Brain microvascular endothelial cell (primary cell): ENCODE results near the gene SNX3.

Experiments used
- DNase-seq: peaks from one replicate; pipeline ENCODE4 v3.0.0-alpha.2; 2020
- H3K27ac ChIP-seq: fragments of 250-450 bp; sonication (Bioruptor Pico); 2 replicates; pipeline ENCODE4 v1.5.1; 2020; ENCODE audit warnings: mild to moderate bottlenecking, moderate library complexity
- H3K27me3 ChIP-seq: fragments of 250-450 bp; sonication (Bioruptor Pico); replicated peaks from 2 replicates; pipeline ENCODE4 v1.5.1; 2020; ENCODE audit warnings: mild to moderate bottlenecking
- H3K36me3 ChIP-seq: fragments of 250-450 bp; sonication (Bioruptor Pico); replicated peaks from 2 replicates; pipeline ENCODE4 v1.5.1; 2020; ENCODE audit warnings: mild to moderate bottlenecking
- H3K4me3 ChIP-seq: 2 replicates; pipeline ENCODE4 v1.5.1; 2011; ENCODE audit warnings: low read depth, mild to moderate bottlenecking, control low read depth, low read length, moderate library complexity
- in situ Hi-C: cut with HindIII; loops from 2 replicates; pipeline ENCODE4 v1.10.0; 2017; ENCODE audit warnings: low sequenced_read_pairs, low pct_ligation_motif_present
- TF ChIP-seq, protein P1 (sequence below): IDR thresholded peaks from 2 replicates; pipeline ENCODE4 v1.5.1; 2011; ENCODE audit warnings: low read depth, mild to moderate bottlenecking, moderate library complexity, low read length, control low read depth, inconsistent platforms; ENCODE audit errors: missing control alignments

Gene SNX3

DNA sequence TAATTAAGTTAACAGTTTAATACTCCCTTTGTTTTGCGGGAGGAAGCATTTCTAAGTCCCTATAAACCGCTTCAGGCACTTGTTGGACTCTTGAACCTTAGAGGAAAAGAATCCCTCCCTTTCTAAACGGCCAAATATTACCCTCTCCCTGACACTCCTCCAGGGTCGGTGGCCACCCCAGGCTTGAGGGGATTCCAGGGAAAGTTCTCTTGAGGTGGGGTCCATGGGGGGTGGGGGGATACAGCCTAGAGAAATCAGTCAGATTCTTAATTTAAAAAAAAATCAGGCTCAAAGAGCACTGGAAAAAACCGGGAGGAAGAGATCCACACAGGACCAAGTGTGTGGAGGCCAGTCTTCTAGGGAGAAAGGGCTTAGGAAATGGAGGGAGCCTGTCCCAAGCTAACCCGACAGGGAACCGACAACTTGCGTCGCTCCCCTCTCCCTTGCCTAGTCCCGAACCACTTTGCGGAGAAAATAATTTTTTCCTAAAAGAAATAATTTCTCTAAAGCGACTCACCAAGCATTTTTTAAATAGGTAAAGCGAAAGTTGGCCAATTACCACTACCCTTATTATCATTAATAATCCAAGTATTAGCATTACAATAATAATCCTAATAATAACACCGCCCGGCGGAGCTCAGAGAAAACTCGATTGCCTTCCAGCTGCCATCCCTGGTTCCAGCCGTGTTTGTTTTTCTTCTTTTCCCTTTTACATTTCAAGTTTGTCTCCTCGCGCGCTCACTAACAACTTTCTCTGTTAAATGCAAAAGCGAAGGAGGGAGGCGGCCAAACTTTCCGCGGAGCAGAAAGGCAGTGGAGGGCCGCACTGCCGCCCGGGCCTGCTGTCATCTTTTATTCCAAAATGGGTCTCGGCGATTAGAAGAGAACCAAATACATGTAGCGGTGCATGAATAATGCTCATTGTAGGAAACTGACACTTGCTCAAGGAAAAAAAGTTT lies 90.2 kb downstream of the SNX3 start:
- no peak for DNase-seq
- no peaks in the 10 kb centered on the region for H3K36me3 ChIP-seq
- no peak overlapping the region for H3K27ac ChIP-seq
- TF ChIP-seq, protein P1, sequence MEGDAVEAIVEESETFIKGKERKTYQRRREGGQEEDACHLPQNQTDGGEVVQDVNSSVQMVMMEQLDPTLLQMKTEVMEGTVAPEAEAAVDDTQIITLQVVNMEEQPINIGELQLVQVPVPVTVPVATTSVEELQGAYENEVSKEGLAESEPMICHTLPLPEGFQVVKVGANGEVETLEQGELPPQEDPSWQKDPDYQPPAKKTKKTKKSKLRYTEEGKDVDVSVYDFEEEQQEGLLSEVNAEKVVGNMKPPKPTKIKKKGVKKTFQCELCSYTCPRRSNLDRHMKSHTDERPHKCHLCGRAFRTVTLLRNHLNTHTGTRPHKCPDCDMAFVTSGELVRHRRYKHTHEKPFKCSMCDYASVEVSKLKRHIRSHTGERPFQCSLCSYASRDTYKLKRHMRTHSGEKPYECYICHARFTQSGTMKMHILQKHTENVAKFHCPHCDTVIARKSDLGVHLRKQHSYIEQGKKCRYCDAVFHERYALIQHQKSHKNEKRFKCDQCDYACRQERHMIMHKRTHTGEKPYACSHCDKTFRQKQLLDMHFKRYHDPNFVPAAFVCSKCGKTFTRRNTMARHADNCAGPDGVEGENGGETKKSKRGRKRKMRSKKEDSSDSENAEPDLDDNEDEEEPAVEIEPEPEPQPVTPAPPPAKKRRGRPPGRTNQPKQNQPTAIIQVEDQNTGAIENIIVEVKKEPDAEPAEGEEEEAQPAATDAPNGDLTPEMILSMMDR = no peak
- peaks cover 92% of the 10 kb centered on the region for H3K27me3 ChIP-seq
- no peak overlapping the region for H3K4me3 ChIP-seq
- in situ Hi-C loops = no loop called here

DNA sequence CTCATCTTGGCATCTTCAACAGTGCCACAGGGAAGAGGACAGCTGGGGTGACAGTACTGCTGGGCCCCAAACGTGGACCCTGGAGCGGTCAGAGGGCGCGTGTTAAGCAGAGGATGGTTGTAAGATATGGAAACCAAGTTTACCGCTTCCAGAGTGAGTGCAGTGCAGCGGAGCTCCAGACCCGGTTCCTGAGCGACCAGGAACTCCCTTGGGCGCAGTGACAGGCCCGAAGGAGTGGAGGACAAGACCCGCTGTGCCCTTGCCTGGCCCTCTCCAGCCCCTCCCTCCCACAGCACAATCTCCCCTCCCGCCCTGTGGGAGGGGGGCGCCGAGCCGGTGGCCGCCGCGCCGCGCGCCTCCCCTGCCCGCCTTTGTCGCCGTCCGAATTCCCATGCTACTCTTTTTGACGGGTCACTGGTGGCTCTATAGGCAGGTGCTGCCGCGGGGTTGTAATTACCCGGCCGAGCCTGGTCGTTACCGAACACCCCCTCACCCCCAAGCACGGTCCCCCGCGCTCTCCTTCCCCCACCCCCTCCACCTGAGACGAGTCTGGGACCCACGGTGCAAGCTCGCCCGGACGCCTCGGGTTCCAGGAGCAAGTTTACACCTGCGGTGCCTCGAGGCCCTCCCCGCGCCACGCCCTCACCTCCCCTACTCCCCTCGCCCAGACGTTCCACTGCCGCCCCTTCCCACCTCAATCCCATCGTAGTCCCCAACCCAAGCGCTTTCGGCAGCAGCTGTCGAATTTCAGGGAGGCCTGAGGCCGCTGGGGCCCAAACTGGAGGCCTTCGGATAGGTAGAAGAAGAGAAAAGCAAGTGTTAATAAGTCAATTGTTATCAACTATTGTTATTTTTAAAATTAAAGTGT lies 91.1 kb downstream of the SNX3 start:
- TF ChIP-seq, protein P1 = no peak
- no peak for DNase-seq
- H3K4me3 ChIP-seq = no peak overlapping the region
- no peak overlapping the region for H3K27ac ChIP-seq
- in situ Hi-C loops = no loop called here
- H3K27me3 ChIP-seq = peaks cover 92% of the 10 kb centered on the region
- no peaks in the 10 kb centered on the region for H3K36me3 ChIP-seq

DNA sequence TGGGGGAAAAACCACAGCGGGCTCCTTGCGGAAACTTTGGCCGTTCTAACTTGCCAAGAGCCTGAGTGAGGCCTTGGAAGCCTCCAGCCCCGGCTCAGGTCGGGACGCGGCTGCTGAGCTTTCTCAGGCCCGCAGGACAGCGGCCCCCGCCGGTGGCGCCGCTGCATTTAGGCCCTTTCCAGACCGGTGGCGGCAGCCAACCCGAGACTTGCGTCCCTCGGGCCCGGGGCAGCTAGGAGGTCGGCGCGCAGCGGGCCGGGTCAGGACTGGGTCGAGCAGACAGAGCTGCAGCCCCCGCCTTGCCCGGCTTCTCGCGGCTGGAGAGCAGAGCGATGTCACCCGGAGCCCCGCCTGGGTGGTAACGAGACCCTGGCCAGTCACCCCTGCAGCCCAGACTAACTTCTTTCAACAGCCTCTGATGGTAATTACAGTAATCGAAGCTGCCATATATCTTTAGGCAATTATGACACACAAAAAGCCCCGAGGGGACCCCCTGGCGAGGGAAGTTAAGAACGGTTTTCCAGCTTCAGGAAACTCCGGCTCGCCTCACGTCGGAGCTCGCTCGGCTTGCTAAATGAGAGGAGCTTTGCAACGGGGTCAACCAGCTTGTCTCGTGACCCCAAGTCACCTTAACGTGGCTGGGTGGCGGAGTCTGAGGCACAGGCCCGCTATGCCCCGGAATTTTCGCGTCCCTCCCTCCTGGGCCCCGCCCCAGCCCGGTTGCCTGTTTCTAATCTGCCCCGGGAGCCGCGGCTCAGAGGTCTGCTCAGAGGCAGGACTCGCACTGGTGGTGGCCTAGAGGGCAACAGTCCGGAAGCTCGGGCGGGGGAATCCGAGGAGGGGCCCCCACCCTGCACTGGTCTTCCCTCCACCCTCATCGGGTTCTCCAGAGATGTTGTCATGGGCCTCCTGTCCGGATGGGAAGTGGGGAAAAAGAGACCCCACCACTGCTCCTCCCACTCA lies 92.1 kb downstream of the SNX3 start:
- no peak for DNase-seq
- no peak overlapping the region for H3K4me3 ChIP-seq

DNA sequence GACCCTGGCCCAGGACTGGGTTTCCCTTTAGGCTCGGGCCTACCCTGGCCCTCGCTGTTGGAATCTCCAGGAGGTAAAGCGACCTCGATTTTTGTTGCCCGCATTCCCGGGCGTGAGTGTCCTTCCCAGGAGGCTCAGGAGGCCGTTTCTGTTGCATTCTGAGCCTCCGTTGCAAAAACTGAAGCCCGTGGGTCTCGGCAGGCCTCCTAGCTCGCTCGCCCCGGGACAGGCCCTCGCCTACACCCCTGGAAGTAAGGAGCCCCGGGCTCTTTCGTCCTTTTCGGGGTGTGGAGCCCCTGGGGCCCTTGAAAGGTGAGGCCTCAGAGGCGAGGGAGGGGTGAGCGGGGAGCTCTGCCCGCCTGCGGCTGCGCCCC lies 92.8 kb downstream of the SNX3 start:
- in situ Hi-C loops = no loop called here
- H3K36me3 ChIP-seq = no peaks in the 10 kb centered on the region
- DNase-seq = no peak
- H3K27ac ChIP-seq = no peak overlapping the region
- TF ChIP-seq, protein P1 = no peak
- peaks cover 99% of the 10 kb centered on the region for H3K27me3 ChIP-seq
- no peak overlapping the region for H3K4me3 ChIP-seq

More for the DNA sequence above, 92.1 kb downstream of the SNX3 start:
- H3K36me3 ChIP-seq = no peaks in the 10 kb centered on the region
- peaks cover 92% of the 10 kb centered on the region for H3K27me3 ChIP-seq
- TF ChIP-seq, protein P1 = peak; percentile 56
- in situ Hi-C loops = no loop called here
- H3K27ac ChIP-seq = no peak overlapping the region

DNA sequence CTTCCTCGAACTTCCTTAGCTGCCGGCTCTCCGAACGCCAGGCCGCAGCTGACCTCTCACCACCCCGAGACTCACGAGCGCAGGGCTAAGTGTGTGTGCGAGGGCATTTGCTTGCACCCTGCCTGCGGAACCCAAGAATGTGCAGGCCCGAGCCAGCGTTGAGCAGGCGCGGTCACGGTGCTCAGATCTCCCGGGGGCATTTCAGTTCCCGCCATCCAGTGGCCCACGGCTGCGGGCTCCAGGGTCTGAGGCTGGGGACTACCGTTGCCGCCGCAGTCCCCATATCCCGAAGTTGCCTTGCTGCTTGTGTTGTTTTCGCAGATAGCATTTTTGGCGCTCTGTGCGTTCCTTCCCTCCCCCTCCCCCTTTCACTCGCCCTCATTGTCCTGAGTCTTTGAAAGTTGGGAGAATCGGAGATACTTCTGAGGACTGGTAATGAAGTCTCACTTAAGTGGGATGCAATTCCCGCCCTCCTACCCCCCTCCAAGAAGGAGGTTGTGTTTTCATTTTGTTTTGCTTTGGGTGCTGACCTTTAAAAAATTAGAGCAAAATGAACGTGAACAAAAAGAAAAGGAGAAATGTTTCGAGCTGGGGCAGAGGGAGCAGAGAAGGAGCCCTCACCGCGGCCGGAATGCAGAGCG lies 93.3 kb downstream of the SNX3 start:
- TF ChIP-seq, protein P1 = no peak
- in situ Hi-C loops = no loop called here
- no peak for DNase-seq
- no peak overlapping the region for H3K27ac ChIP-seq
- H3K36me3 ChIP-seq = no peaks in the 10 kb centered on the region
- H3K4me3 ChIP-seq = no peak overlapping the region
- H3K27me3 ChIP-seq = peaks cover 99% of the 10 kb centered on the region
